Measurements from ENCODE around the gene PITPNC1. TPM values are rescaled to one million over a fixed set of nuclear protein-coding genes. Genes with fewer than 3 reads are reported as not detected.
"Not testable (repeated sequence)": the region's sequence is repeated elsewhere in the genome, so short reads cannot be mapped to it uniquely, and the experiment has no call there.

The PITPNC1 gene
- total RNA-seq, 2 experiments from 2014 or later = 44.9 to 67.6 TPM

DNA sequence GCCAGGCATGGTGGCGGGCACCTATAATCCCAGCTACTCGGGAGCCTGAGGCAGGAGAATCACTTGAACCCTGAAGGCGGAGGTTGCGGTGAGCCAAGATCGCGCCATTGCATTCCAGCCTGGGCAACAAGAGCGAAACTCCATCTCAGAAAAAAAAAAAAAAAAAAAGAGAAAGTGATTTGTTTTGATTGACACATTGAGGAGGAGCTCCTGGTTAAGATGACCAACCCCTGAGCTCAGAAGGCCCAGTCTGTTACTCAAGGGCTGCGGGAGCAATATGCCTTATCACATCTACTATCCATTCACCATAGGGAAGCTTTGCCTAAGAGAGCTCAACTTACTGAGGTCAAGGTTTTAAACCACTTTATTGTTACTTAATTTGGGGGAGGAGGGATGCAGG lies 268.1 kb downstream of the PITPNC1 start:
- not testable (repeated sequence) for H3K27me3 Mint-ChIP-seq; H3K9me3 Mint-ChIP-seq (ENCODE audit: low read depth); H3K27ac Mint-ChIP-seq; ATAC-seq; DNase-seq; H3K36me3 Mint-ChIP-seq; H3K4me3 Mint-ChIP-seq
- peaks cover 32% of the 10 kb centered on the region for H3K4me1 Mint-ChIP-seq
- CTCF ChIA-PET = interaction anchor here (0.7 kb wide), 1 partner anchor 12 kb away, joined by 3 read pairs; no protein-coding TSS in a partner anchor

DNA sequence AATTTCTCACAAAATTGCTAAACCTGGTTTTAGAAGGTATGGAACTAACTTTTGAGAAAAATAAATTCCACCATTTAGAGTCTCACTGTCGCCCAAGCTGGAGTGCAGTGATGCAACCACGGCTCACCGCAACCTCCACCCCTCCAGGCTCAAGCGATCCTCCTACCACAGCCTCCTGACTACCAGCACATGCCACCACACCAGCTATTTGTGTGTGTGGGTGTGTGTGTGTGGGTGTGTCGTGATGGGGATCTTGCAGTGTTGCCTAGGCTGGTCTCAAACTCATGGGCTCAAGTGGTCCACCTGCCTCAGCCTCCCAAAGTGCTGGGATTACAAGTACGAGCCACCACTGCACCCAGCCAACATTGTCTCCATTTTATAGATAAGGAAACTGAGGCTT lies 269.4 kb downstream of the PITPNC1 start:
- Mint-ChIP-seq H3K27ac (no peak overlapping the region), H3K36me3 (no peaks in the 10 kb centered on the region), H3K27me3 (no peaks in the 10 kb centered on the region), H3K4me3 (no peak overlapping the region), H3K4me1 (peaks cover 41% of the 10 kb centered on the region), H3K9me3 (ENCODE audit: low read depth) (no peaks in the 10 kb centered on the region)
- CTCF ChIA-PET = interaction anchor here (1.0 kb wide), 1 partner anchor 9 kb away, joined by 3 read pairs; no protein-coding TSS in a partner anchor
- no peak for ATAC-seq
- no peak for DNase-seq

DNA sequence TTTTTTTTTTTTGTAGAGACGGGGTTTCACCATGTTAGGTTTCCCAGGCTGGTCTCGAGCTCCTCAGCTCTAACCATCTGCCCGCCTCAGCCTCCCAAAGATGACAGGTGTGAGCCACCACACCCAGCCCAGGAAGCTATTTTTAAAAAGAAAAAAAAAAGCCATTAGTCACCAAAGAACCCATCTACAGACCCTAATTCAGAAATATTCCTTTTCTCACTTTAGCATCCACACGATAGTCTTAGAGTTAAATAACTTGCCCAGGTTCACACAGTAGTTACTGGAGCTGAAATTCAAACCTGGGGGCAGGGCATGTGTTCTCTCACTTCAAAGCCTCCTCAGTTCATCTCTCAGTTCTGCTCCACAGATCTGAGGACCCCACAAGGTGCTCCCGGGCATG lies 270.4 kb downstream of the PITPNC1 start:
- Mint-ChIP-seq H3K27ac (peak overlapping the region; percentile 59), H3K36me3 (no peaks in the 10 kb centered on the region), H3K4me3 (no peak overlapping the region), H3K9me3 (ENCODE audit: low read depth) (no peaks in the 10 kb centered on the region), H3K4me1 (peaks cover 49% of the 10 kb centered on the region), H3K27me3 (no peaks in the 10 kb centered on the region)
- ATAC-seq (no peak), DNase-seq (no peak)
- CTCF ChIA-PET = interaction anchor here (0.7 to 2.9 kb wide), 7 partner anchors 8 to 271 kb away, joined by 3 to 15 read pairs (median 4); no protein-coding TSS in a partner anchor

DNA sequence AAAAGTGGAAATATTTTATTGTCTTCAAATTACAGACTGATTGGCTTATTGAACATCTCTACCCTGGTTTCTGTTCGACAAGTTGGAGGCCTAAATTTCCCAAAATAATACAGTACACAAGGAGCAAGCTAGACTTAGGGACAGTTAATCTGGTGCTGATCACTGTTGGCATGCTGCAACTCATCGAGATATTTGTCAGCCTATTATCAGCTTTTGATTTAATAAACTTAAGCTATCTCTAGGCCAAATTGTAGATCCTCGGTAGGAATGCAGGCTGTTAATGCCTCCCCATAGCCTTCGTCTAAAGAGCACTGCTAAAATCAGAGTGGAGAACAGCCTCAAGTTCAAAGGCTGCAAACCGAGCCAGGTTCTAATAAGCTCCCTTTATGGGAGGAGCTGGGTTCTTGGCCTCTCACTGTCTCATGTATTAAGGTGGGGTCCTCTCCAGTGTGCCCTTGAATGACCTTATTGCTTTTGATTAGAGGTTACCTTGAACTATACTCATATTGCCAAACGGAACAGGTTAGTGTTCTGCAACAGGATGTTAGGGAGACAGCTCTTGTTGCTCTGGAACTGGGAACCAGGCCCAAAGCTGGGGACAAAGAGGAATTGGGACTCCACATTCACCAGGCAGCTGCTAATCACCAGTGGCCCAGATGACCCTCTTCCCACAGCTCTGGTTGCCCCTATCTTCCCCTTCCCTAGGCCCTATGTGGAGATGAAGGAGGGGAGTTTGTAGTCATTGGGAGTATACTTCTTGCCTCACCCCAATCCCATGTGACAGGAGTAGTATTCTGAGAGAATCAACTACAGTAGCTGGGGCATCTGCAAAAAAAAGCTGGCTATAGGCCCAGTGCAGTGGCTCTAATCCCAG lies 271.2 kb downstream of the PITPNC1 start:
- CTCF ChIA-PET = interaction anchor here (0.6 to 2.9 kb wide), 10 partner anchors 11 to 274 kb away, joined by 3 to 15 read pairs (median 4); no protein-coding TSS in a partner anchor
- no peaks in the 10 kb centered on the region for H3K9me3 Mint-ChIP-seq (ENCODE audit: low read depth)
- no peaks in the 10 kb centered on the region for H3K27me3 Mint-ChIP-seq
- H3K4me1 Mint-ChIP-seq = peaks cover 49% of the 10 kb centered on the region
- ATAC-seq = no peak
- H3K36me3 Mint-ChIP-seq = peaks cover under 1% of the 10 kb centered on the region
- H3K27ac Mint-ChIP-seq = peak overlapping the region; percentile 64
- H3K4me3 Mint-ChIP-seq = no peak overlapping the region
- DNase-seq = no peak

DNA sequence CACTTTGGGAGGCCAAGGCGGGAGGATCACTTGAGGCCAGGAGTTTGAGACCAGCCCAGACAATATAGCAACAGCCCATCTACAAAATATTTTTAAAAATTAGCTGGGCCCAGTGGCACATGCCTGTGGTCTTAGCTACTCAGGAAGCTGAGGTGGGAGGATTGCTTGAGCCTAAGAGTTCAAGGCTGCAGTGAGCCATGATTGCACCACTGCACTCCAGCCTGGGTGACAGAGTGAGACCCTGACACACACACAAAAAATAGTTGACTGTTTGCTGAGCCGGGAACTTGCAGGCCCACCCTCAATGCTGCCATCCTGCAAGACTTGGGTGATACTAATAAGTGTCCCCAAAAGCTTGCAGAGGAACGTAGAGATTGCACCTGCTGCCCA lies 271.8 kb downstream of the PITPNC1 start:
- H3K4me3 Mint-ChIP-seq; H3K9me3 Mint-ChIP-seq (ENCODE audit: low read depth); H3K36me3 Mint-ChIP-seq; H3K27me3 Mint-ChIP-seq; ATAC-seq; DNase-seq: not testable (repeated sequence)
- Mint-ChIP-seq H3K27ac (peak overlapping the region; percentile 64), H3K4me1 (peaks cover 49% of the 10 kb centered on the region)
- CTCF ChIA-PET = interaction anchor here (0.6 to 2.9 kb wide), 7 partner anchors 10 to 275 kb away, joined by 3 to 15 read pairs (median 3); no protein-coding TSS in a partner anchor

DNA sequence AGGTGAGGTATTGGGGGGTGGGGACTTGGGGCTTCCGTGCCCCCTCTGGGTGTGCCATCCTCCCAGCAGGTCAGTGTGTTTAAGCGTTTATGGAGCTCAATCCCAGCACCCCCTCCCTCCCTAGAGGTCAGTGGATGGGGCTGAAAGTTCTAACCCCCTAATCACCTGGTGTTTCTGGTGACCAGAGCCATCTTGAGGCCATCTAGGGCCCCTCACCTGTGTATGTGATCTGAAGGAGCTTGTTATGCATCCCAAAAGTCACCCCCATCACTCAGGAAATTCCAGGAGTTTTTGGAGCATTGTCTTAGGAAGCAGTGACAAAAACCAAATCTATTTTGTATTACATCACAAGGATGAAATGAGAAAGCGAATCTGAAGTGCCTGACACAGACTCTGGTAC lies 272.8 kb downstream of the PITPNC1 start:
- no peak for ATAC-seq
- H3K4me1 Mint-ChIP-seq = peaks cover 50% of the 10 kb centered on the region
- CTCF ChIA-PET = interaction anchor here (2.9 kb wide), 1 partner anchor 271 kb away, joined by 15 read pairs; no protein-coding TSS in a partner anchor
- peak overlapping the region; percentile 39 for H3K4me3 Mint-ChIP-seq
- no peaks in the 10 kb centered on the region for H3K27me3 Mint-ChIP-seq
- H3K9me3 Mint-ChIP-seq (ENCODE audit: low read depth) = no peaks in the 10 kb centered on the region
- H3K36me3 Mint-ChIP-seq = peaks cover 8% of the 10 kb centered on the region
- peak overlapping the region; percentile 94 for H3K27ac Mint-ChIP-seq
- no peak for DNase-seq

DNA sequence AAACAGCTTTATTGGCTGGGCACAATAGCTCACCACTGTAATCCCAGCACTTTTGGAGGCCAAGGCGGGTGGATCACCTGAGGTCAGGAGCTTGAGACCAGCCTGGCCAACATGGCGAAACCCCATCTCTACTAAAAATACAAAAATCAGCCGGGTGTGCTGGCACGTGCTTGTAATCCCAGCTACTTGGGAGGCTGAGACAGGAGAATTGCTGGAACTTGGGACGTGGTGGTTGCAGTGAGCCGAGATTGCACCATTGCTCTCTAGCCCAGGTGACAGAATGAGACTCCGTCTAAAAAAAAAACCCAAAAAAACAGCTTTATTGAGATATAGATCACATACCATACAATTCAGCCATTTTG lies 274.1 kb downstream of the PITPNC1 start:
- Mint-ChIP-seq H3K27ac (peak overlapping the region; percentile 94), H3K4me3 (peak overlapping the region; percentile 2), H3K4me1 (peaks cover 61% of the 10 kb centered on the region), H3K36me3 (peaks cover 13% of the 10 kb centered on the region)
- DNase-seq; H3K27me3 Mint-ChIP-seq; ATAC-seq; H3K9me3 Mint-ChIP-seq (ENCODE audit: low read depth): not testable (repeated sequence)
- CTCF ChIA-PET = interaction anchor here (1.0 to 1.4 kb wide), 8 partner anchors 13 to 277 kb away, joined by 3 to 5 read pairs (median 4); no protein-coding TSS in a partner anchor

DNA sequence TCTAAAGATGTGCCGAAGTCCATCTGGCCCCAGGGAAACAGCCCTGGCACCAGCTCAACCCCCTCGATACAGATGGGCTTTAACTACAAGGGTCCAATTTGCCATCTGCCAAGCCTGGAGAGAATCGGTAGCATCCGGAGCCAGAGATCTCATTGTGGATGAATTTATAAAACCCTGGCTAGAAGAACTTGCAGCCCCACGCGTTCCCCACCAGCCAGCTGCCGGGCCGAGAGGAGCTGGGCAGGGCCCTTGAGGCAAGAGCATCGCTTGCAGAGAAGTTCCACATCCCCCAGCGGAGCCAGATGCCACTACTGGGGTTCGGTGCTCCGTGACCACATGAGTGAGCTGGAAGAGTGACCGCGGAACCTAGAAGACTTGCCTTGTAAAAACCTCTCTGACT lies 275.4 kb downstream of the PITPNC1 start:
- H3K9me3 Mint-ChIP-seq (ENCODE audit: low read depth) = no peaks in the 10 kb centered on the region
- H3K4me1 Mint-ChIP-seq = peaks cover 59% of the 10 kb centered on the region
- ATAC-seq (no peak), DNase-seq (no peak)
- no peaks in the 10 kb centered on the region for H3K27me3 Mint-ChIP-seq
- CTCF ChIA-PET = no interaction called here
- H3K27ac Mint-ChIP-seq = no peak overlapping the region
- no peak overlapping the region for H3K4me3 Mint-ChIP-seq
- H3K36me3 Mint-ChIP-seq = peaks cover 18% of the 10 kb centered on the region

DNA sequence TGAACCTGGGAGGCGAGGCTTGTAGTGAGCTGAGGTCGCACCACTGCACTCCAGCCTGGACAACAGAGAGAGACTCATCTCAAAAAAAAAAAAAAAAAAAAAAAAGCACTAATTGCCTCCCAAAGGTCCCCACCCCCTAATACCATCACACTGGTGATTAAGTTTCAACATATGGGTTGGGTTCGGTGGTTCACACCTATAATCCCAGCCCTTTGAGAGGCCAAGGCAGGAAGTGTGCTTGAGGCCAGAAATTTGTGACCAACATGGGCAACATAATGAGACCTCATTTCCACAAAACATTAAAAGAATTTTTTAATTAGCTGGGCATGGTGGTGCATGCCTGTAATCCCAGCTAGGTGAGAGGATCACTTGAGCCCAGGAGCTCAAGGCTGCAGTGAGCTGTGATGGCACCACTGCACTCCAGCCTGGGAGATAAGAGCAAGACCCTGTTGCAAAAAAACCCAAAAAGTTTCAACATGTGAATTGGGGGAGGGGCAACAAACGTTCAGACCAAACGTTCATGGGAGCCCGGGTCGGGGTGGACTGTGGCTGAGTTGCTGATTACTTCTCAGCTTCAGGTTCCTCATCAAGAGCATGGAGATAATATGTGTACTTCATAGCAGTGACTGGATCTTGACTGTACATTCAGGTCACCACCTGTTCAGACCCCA lies 278.5 kb downstream of the PITPNC1 start:
- no peak overlapping the region for H3K4me3 Mint-ChIP-seq
- no peaks in the 10 kb centered on the region for H3K27me3 Mint-ChIP-seq
- peaks cover 40% of the 10 kb centered on the region for H3K36me3 Mint-ChIP-seq
- CTCF ChIA-PET = interaction anchor here (0.9 kb wide), 1 partner anchor 9 kb away, joined by 3 read pairs; no protein-coding TSS in a partner anchor
- H3K9me3 Mint-ChIP-seq (ENCODE audit: low read depth) = peaks cover 9% of the 10 kb centered on the region
- H3K27ac Mint-ChIP-seq = peak overlapping the region; percentile 27
- ATAC-seq (no peak), DNase-seq (peak; percentile 46)
- peaks cover 30% of the 10 kb centered on the region for H3K4me1 Mint-ChIP-seq

DNA sequence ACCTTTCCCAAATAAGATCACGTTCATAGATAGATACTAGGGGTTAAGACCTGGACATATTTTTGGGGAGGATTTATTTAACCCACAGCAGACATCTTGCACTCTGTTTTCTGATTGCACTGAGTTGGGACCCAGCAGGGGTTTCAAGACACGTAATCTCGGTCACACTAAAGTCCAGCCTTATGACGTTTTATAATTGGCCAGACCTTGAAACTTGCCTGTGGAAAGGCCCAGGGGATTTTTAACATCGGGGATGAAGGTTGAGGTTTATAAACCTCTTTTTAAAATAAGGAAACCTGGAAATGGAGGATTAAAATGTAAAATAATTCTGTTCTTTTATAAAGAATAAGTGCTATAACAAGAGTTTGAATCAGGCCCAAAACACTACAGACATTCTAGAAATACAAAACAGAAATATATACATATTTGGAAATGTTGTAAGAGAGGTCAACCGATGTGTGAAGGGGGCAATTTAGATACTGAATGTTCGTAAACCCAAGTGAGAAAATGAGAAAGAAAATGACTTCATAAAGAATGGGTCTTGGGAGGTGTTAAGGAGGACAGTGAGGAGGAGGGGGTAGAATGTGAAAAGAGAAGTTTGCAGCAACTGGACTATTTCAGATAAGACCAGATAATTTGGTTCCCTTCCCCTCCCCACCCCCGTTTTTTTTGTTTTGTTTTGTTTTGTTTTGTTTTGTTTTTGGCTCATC lies 279.6 kb downstream of the PITPNC1 start:
- CTCF ChIA-PET = interaction anchor here (0.7 kb wide), 1 partner anchor 23 kb away, joined by 3 read pairs; no protein-coding TSS in a partner anchor
- peaks cover 47% of the 10 kb centered on the region for H3K36me3 Mint-ChIP-seq
- H3K9me3 Mint-ChIP-seq (ENCODE audit: low read depth) = peaks cover 12% of the 10 kb centered on the region
- peaks cover 22% of the 10 kb centered on the region for H3K4me1 Mint-ChIP-seq
- H3K27me3 Mint-ChIP-seq = no peaks in the 10 kb centered on the region
- H3K4me3 Mint-ChIP-seq = no peak overlapping the region
- ATAC-seq = no peak
- H3K27ac Mint-ChIP-seq = no peak overlapping the region
- DNase-seq = no peak

DNA sequence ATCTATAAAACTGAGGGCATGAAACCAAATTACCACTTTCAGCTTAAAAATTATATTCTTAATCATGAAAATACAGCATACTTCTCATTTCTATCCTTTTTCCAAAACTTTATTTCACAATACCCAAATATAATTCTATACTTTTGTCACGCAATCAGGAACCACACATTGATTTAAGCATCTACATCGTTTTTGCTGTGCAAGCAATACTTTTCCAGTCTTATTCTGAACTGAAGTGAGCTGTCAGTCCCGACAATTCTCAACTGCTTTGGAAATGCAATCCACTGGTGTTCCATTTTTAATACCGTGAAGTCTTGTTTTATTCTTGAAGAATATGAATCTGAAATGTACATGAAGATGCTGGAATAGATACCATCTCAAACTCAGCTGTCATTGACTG lies 280.5 kb downstream of the PITPNC1 start:
- H3K27me3 Mint-ChIP-seq = no peaks in the 10 kb centered on the region
- ATAC-seq (no peak), DNase-seq (no peak)
- no peak overlapping the region for H3K4me3 Mint-ChIP-seq
- no peak overlapping the region for H3K27ac Mint-ChIP-seq
- peaks cover 12% of the 10 kb centered on the region for H3K9me3 Mint-ChIP-seq (ENCODE audit: low read depth)
- peaks cover 16% of the 10 kb centered on the region for H3K4me1 Mint-ChIP-seq
- H3K36me3 Mint-ChIP-seq = peaks cover 50% of the 10 kb centered on the region
- CTCF ChIA-PET = interaction anchor here (0.7 to 1.0 kb wide), 2 partner anchors 22 to 32 kb away, joined by 3 read pairs; no protein-coding TSS in a partner anchor

DNA sequence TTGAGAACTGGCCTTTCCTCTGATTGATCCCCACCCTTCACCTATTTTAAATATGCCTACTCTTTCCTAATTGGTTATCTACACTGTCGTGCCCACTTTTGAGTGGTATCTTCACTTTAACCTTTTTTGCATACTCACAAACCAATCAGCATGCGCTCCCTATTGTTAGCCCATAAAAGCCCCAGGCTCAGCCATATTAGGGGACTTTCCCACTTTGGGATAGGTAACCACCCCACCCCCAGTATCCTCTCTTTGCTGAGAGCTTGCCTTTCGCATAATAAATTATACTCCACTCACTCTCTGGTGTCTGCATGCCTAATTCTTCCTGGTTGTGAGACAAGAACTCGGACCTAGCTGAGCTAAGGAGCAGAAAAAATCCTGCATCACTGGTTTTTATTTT lies 281.2 kb downstream of the PITPNC1 start:
- no peak for ATAC-seq
- no peaks in the 10 kb centered on the region for H3K27me3 Mint-ChIP-seq
- CTCF ChIA-PET = interaction anchor here (1.0 to 1.3 kb wide), 2 partner anchors 10 to 32 kb away, joined by 3 read pairs; no protein-coding TSS in a partner anchor

DNA sequence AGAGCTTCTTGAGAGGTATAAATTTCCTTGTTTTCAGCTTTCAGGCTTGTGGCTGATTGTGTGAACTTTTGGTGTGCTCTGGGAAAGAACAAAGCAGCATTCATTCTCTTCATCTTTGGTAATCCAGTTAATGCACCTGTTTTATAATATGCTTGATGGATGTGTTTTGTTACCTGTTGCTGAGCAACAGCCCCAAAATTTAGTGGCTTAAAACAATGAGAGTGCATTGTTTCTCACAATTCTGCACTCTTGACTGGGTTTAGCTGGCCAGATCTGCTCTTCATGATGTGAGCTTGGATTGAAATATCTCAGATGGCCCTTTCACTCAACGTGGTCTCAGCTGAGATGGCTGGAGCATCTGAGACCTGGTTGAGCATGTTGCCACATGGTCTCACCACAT lies 281.9 kb downstream of the PITPNC1 start:
- Mint-ChIP-seq H3K4me3 (no peak overlapping the region), H3K27me3 (no peaks in the 10 kb centered on the region), H3K9me3 (ENCODE audit: low read depth) (peaks cover 12% of the 10 kb centered on the region), H3K4me1 (peaks cover 16% of the 10 kb centered on the region), H3K36me3 (peaks cover 48% of the 10 kb centered on the region), H3K27ac (no peak overlapping the region)
- CTCF ChIA-PET = interaction anchor here (1.3 kb wide), 1 partner anchor 11 kb away, joined by 3 read pairs; no protein-coding TSS in a partner anchor
- no peak for DNase-seq
- no peak for ATAC-seq

More for the DNA sequence above, 281.2 kb downstream of the PITPNC1 start:
- Mint-ChIP-seq H3K4me3 (no peak overlapping the region), H3K9me3 (ENCODE audit: low read depth) (peaks cover 12% of the 10 kb centered on the region), H3K36me3 (peaks cover 53% of the 10 kb centered on the region), H3K4me1 (peaks cover 16% of the 10 kb centered on the region), H3K27ac (no peak overlapping the region)
- DNase-seq = no peak
